HS-5 (cell line): ENCODE measurements around the gene NUP35.

Source experiments
- DNase-seq: peaks from one replicate; pipeline ENCODE4 v3.0.0-alpha.2; 2012; ENCODE audit warnings: low read depth

The NUP35 gene

GRCh38 chr2:183124222-183124956, at the start of gene NUP35:
NUP35 (plus strand) TSS chr2:183124443; CDS start chr2:183124458, 15 bp downstream.
- peak; percentile 86 for DNase-seq

GRCh38 chr2:183078163-183078463, 46.1 kb upstream of the NUP35 start:
- no peak for DNase-seq

- peak; percentile 94 for DNase-seq
Measured at GRCh38 chr2:183078464-183079138, 45.6 kb upstream of the NUP35 start, which contains the start of gene DUSP19. DUSP19 (plus strand) TSS chr2:183078747; CDS start chr2:183078934, 187 bp downstream.

GRCh38 chr2:183079139-183079775, 45.0 kb upstream of the NUP35 start:
- no peak for DNase-seq

- DNase-seq, result no peak
Measured at GRCh38 chr2:183081911-183082310, 42.3 kb upstream of the NUP35 start.

GRCh38 chr2:183088061-183088460, 36.2 kb upstream of the NUP35 start:
- no peak for DNase-seq

- no peak for DNase-seq
Measured at GRCh38 chr2:183089192-183089851, 34.9 kb upstream of the NUP35 start.

- no peak for DNase-seq
Measured at GRCh38 chr2:183091318-183091953, 32.8 kb upstream of the NUP35 start.

- no peak for DNase-seq
Measured at GRCh38 chr2:183091954-183092345, 32.3 kb upstream of the NUP35 start.

GRCh38 chr2:183093857-183094657, 30.2 kb upstream of the NUP35 start:
- DNase-seq, result peak; percentile 38

GRCh38 chr2:183105402-183106134, 18.7 kb upstream of the NUP35 start:
- no peak for DNase-seq

- no peak for DNase-seq
Measured at GRCh38 chr2:183112577-183112976, 11.7 kb upstream of the NUP35 start.

GRCh38 chr2:183113630-183114029, 10.6 kb upstream of the NUP35 start:
- DNase-seq, result no peak

- no peak for DNase-seq
Measured at GRCh38 chr2:183117226-183117625, 7.0 kb upstream of the NUP35 start.

- no peak for DNase-seq
Measured at GRCh38 chr2:183123117-183123958, 905 bp upstream of the NUP35 start.

GRCh38 chr2:183123959-183124221, 353 bp upstream of the NUP35 start:
- DNase-seq, result no peak

- no peak for DNase-seq
Measured at GRCh38 chr2:183124957-183125255, 663 bp downstream of the NUP35 start.

- DNase-seq, result no peak
Measured at GRCh38 chr2:183125659-183126341, 1.6 kb downstream of the NUP35 start.

GRCh38 chr2:183126635-183127034, 2.4 kb downstream of the NUP35 start:
- no peak for DNase-seq

GRCh38 chr2:183134016-183134415, 9.8 kb downstream of the NUP35 start:
- no peak for DNase-seq
